NOMO-1 (cell line): Measurements from ENCODE around the gene UBTF.

Experiments
- DNase-seq, 2 experiments: peaks; one replicate each; lab custom pipeline; 2025; ENCODE audit not compliant: unreplicated experiment in 2 of 2; lab: John Stamatoyannopoulos, UW

Gene UBTF

GRCh38 chr17:44174427-44174826 lies 45.0 kb downstream of the UBTF start:
- no peak for DNase-seq

- DNase-seq = no peak
Measured at GRCh38 chr17:44171931-44172455, 47.5 kb downstream of the UBTF start.

- DNase-seq = no peak
Measured at GRCh38 chr17:44170499-44171201, 48.8 kb downstream of the UBTF start, which contains the start of gene ASB16. ASB16 (plus strand) TSS chr17:44170704; CDS start chr17:44170790, 86 bp downstream.

GRCh38 chr17:44170135-44170498 lies 49.4 kb downstream of the UBTF start:
- DNase-seq = no peak

- DNase-seq = no peak
Measured at GRCh38 chr17:44167181-44167861, 52.2 kb downstream of the UBTF start.

- no peak for DNase-seq
Measured at GRCh38 chr17:44164476-44164875, 55.0 kb downstream of the UBTF start.

GRCh38 chr17:44159519-44160210 lies 59.8 kb downstream of the UBTF start:
- no peak for DNase-seq

- DNase-seq = no peak
Measured at GRCh38 chr17:44155488-44155887, 64.0 kb downstream of the UBTF start.
